ENCODE results near the gene TAGLN3.
"Not testable (repeated sequence)": the region's sequence is repeated elsewhere in the genome, so short reads cannot be mapped to it uniquely, and the experiment has no call there.

TAGLN3 gene

GRCh38 chr3:112010636-112011035 lies 11.9 kb downstream of the TAGLN3 start:
- DNase-seq (ENCODE audit: low read depth) = no peak

GRCh38 chr3:112011376-112011940 lies 12.7 kb downstream of the TAGLN3 start:
- DNase-seq (ENCODE audit: low read depth) = no peak

GRCh38 chr3:112012205-112012992 lies 13.7 kb downstream of the TAGLN3 start:
- DNase-seq (ENCODE audit: low read depth) = no peak

GRCh38 chr3:112013058-112013783 lies 14.5 kb downstream of the TAGLN3 start:
- peak; percentile 43 for DNase-seq (ENCODE audit: low read depth)

GRCh38 chr3:112013784-112014143 lies 15.0 kb downstream of the TAGLN3 start:
- DNase-seq (ENCODE audit: low read depth) = no peak

- DNase-seq (ENCODE audit: low read depth) = no peak
Measured at GRCh38 chr3:112017091-112017490, 18.4 kb downstream of the TAGLN3 start.

GRCh38 chr3:112018712-112019111 lies 20.0 kb downstream of the TAGLN3 start:
- DNase-seq (ENCODE audit: low read depth) = no peak

- no peak for DNase-seq (ENCODE audit: low read depth)
Measured at GRCh38 chr3:112019716-112020115, 21.0 kb downstream of the TAGLN3 start.

GRCh38 chr3:112020674-112021085 lies 22.0 kb downstream of the TAGLN3 start:
- DNase-seq (ENCODE audit: low read depth) = no peak

- DNase-seq (ENCODE audit: low read depth) = no peak
Measured at GRCh38 chr3:112027142-112027541, 28.4 kb downstream of the TAGLN3 start.

GRCh38 chr3:112027826-112028225 lies 29.1 kb downstream of the TAGLN3 start:
- no peak for DNase-seq (ENCODE audit: low read depth)

- DNase-seq (ENCODE audit: low read depth) = no peak
Measured at GRCh38 chr3:112030901-112031300, 32.2 kb downstream of the TAGLN3 start.

- no peak for DNase-seq (ENCODE audit: low read depth)
Measured at GRCh38 chr3:112032098-112032731, 33.5 kb downstream of the TAGLN3 start.

- no peak for DNase-seq (ENCODE audit: low read depth)
Measured at GRCh38 chr3:112034436-112034835, 35.7 kb downstream of the TAGLN3 start, which contains the start of gene TMPRSS7. Gene TMPRSS7 (plus strand): TSS chr3:112034736. CDS start chr3:112034846, 110 bp downstream.

GRCh38 chr3:112035241-112035640 lies 36.5 kb downstream of the TAGLN3 start:
- no peak for DNase-seq (ENCODE audit: low read depth)

- not testable (repeated sequence) for DNase-seq (ENCODE audit: low read depth)
Measured at GRCh38 chr3:112037194-112037593, 38.5 kb downstream of the TAGLN3 start.

- no peak for DNase-seq (ENCODE audit: low read depth)
Measured at GRCh38 chr3:112038863-112039262, 40.1 kb downstream of the TAGLN3 start.

GRCh38 chr3:112041321-112041720 lies 42.6 kb downstream of the TAGLN3 start:
- DNase-seq (ENCODE audit: low read depth) = no peak

- DNase-seq (ENCODE audit: low read depth) = no peak
Measured at GRCh38 chr3:112042842-112043280, 44.1 kb downstream of the TAGLN3 start.

GRCh38 chr3:112043621-112044201 lies 45.0 kb downstream of the TAGLN3 start:
- peak; percentile 14 for DNase-seq (ENCODE audit: low read depth)

GRCh38 chr3:112046599-112046998 lies 47.9 kb downstream of the TAGLN3 start:
- no peak for DNase-seq (ENCODE audit: low read depth)

GRCh38 chr3:112047264-112047663 lies 48.5 kb downstream of the TAGLN3 start:
- DNase-seq (ENCODE audit: low read depth) = no peak

All from activated T-cell treated with anti-CD3 and anti-CD28 coated beads for 1 hour (primary cell).